Measurements from ENCODE around the gene IKBKE. TPM values are rescaled to one million over a fixed set of nuclear protein-coding genes. Genes with fewer than 3 reads are reported as not detected.
A peak's percentile ranks its signal among the peaks of the same experiment; 100 is the strongest.

Gene IKBKE
- total RNA-seq, result 10 to 100 TPM; 15.9 to 28.4 TPM

GRCh38 chr1:206469933-206470691 is at the start of gene IKBKE:
Gene IKBKE, plus strand, starts transcription at chr1:206470476. Its CDS starts 2,752 bp downstream, at chr1:206473228.
- no peaks in the 10 kb centered on the region for H3K36me3 ChIP-seq
- peak within 1 kb of the TSS; percentile 72 to 98 for H3K9ac ChIP-seq (ENCODE audit: low read depth in 2 of 2, low read length in 2 of 2)
- TF ChIP-seq, protein P1, sequence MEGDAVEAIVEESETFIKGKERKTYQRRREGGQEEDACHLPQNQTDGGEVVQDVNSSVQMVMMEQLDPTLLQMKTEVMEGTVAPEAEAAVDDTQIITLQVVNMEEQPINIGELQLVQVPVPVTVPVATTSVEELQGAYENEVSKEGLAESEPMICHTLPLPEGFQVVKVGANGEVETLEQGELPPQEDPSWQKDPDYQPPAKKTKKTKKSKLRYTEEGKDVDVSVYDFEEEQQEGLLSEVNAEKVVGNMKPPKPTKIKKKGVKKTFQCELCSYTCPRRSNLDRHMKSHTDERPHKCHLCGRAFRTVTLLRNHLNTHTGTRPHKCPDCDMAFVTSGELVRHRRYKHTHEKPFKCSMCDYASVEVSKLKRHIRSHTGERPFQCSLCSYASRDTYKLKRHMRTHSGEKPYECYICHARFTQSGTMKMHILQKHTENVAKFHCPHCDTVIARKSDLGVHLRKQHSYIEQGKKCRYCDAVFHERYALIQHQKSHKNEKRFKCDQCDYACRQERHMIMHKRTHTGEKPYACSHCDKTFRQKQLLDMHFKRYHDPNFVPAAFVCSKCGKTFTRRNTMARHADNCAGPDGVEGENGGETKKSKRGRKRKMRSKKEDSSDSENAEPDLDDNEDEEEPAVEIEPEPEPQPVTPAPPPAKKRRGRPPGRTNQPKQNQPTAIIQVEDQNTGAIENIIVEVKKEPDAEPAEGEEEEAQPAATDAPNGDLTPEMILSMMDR (IDR thresholded peaks at IDR 0.05), result no peak
- H3K27me3 ChIP-seq, result no peaks in the 10 kb centered on the region
- H3K27ac ChIP-seq, result peak within 1 kb of the TSS; percentile 66
- intact Hi-C loops (cut with DNase I), result no loop called here
- peaks cover 6% of the 10 kb centered on the region for H3K4me1 ChIP-seq
- no peaks in the 10 kb centered on the region for H3K9me3 ChIP-seq
- DNase-seq, result peak; percentile 75
- peak within 1 kb of the TSS; percentile 76 for H3K4me3 ChIP-seq

DNA sequence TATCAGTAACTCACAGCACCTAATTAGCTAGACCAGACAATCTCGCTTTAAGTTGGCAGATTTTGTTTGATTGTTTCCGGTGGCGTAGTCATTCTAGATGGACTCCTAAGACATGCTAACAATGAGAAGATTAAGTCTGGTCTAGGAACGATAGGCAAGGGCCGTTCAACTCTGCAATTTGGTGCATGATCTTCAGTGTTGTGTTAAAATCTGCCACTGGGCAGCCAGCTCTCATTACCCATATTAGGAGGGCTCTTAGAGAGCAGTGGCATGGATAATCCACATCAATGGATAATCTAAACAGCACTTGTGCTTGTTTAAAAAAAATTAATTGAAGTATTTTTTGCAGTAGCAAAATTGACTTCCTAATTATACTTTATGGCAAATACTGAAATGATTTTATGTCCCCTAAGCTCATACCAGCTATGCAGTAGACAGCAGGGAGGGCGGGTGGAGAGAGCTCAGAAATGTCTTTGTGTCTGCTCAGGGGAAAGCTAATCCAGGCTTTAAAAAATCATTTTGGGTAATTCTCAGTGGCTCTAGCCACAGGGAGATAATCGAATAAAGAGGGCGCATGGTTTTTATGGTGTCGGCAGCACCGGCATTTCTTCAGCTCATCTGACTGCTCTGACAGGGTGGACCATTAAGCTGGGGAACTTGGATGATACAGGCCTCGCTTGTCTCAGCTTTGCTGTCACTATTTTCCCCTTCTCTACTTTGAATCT is 48.5 kb upstream of the IKBKE start:
- Histone ChIP-seq H3K9me3 (no peaks in the 10 kb centered on the region), H3K27me3 (no peaks in the 10 kb centered on the region), H3K9ac (ENCODE audit: low read depth in 2 of 2, low read length in 2 of 2) (no peak overlapping the region), H3K4me3 (no peak overlapping the region), H3K27ac (no peak overlapping the region), H3K4me1 (peaks cover 7% of the 10 kb centered on the region), H3K36me3 (no peaks in the 10 kb centered on the region)
- intact Hi-C loops (cut with DNase I), result no loop called here
- DNase-seq, result no peak
- TF ChIP-seq, protein P1 (IDR thresholded peaks at IDR 0.05), result no peak

DNA sequence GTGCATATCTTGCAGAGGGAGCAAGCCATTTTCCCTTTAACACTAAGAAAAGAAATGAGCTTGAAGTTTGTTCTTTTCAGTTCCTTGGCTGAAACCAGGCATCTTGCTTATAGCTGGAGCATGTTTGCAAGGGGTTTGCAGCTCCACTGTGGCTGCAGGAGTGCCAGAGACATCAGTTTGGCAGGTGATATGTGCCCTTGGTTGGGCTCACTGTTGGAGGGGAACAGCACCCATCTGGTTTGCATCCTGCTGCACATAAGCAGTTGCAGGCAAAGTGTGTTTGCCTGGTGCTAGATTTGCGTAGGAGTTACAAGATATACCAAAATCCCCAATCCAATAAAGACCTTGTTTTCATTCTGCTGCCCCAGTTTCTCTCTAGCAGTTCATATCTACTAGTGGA is 47.8 kb upstream of the IKBKE start:
- Histone ChIP-seq H3K9me3 (no peaks in the 10 kb centered on the region), H3K27me3 (no peaks in the 10 kb centered on the region), H3K36me3 (no peaks in the 10 kb centered on the region), H3K27ac (no peak overlapping the region), H3K4me1 (peaks cover 7% of the 10 kb centered on the region), H3K4me3 (no peak overlapping the region), H3K9ac (ENCODE audit: low read depth in 2 of 2, low read length in 2 of 2) (no peak overlapping the region)
- TF ChIP-seq, protein P1 (IDR thresholded peaks at IDR 0.05), result no peak
- intact Hi-C loops (cut with DNase I), result no loop called here
- DNase-seq, result no peak

DNA sequence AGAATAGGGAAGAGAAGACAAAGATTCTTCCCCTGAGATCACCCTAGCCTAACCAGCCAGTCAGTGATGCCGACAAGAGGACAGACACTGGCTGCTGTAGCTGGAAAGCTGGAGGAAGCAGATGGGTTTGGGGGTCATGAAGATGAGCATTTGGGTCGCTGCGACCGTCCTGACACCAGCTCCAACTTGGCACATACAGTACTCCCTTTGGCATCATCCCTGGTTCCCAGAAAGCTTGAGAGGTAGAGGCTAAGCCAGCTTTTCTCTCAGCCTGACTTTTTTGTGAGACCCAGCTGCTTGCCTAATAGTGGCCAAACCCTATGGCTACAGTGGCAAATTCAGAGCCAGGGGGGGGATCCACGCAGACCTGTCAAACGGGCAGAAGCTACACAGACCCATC is 43.0 kb upstream of the IKBKE start:
- Histone ChIP-seq H3K9me3 (no peaks in the 10 kb centered on the region), H3K27ac (no peak overlapping the region), H3K9ac (ENCODE audit: low read depth in 2 of 2, low read length in 2 of 2) (no peak overlapping the region), H3K27me3 (no peaks in the 10 kb centered on the region), H3K4me3 (no peak overlapping the region), H3K4me1 (no peaks in the 10 kb centered on the region), H3K36me3 (no peaks in the 10 kb centered on the region)
- no peak for DNase-seq
- TF ChIP-seq, protein P1 (IDR thresholded peaks at IDR 0.05), result no peak
- intact Hi-C loops (cut with DNase I), result no loop called here

DNA sequence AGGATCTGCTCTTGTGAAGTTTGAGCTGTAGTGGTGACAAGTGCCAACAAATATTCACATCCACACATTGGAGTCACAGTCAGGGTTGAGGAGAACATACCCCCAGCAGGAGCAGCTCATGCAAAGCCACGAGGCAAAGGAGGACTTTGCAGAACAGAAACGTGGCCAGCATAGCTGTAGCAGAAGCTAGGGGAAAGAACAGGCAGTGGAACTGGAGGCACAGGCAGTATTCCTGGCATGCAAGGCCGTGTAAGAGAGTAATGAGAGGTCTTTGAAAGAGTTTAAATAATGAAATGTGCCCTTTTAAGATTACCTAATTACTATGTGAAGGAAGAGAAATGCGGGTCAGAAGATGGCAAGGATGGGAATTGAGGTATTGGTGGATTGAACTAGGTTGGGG is 40.9 kb upstream of the IKBKE start:
- Histone ChIP-seq H3K27me3 (no peaks in the 10 kb centered on the region), H3K27ac (no peak overlapping the region), H3K36me3 (no peaks in the 10 kb centered on the region), H3K9ac (ENCODE audit: low read depth in 2 of 2, low read length in 2 of 2) (no peak overlapping the region), H3K9me3 (no peaks in the 10 kb centered on the region), H3K4me1 (no peaks in the 10 kb centered on the region), H3K4me3 (no peak overlapping the region)
- no peak for DNase-seq
- TF ChIP-seq, protein P1 (IDR thresholded peaks at IDR 0.05), result no peak
- intact Hi-C loops (cut with DNase I), result no loop called here

All from colonic mucosa (tissue), 4 donors.